Renal pelvis (tissue), 4 donors: ENCODE data around the gene EIF2S2. TPM values are rescaled to one million over a fixed set of nuclear protein-coding genes. Genes with fewer than 3 reads are reported as not detected.

Experiments used
- DNase-seq: peaks from one replicate; pipeline ENCODE4 v3.0.0-alpha.2; 2013
- polyA plus RNA-seq, 3 donors: library from polyadenylated mRNA; unstranded; fragments of 120-200 nt; gene quantifications; one replicate each; pipeline ENCODE4 v1.2.1, GENCODE V29; 2013; ENCODE audit not compliant: insufficient read length in 3 of 3

Gene EIF2S2
- polyA plus RNA-seq, 3 donors: 43.3 to 48.3 (median 47.2) TPM

GRCh38 chr20:34093895-34094294, 18.1 kb downstream of the EIF2S2 start:
- DNase-seq: no peak

- DNase-seq: no peak
Measured at GRCh38 chr20:34091637-34092200, 20.3 kb downstream of the EIF2S2 start.

- no peak for DNase-seq
Measured at GRCh38 chr20:34090645-34091044, 21.4 kb downstream of the EIF2S2 start.

GRCh38 chr20:34089655-34090345, 22.2 kb downstream of the EIF2S2 start:
- DNase-seq: no peak

GRCh38 chr20:34089175-34089479, 22.9 kb downstream of the EIF2S2 start:
- no peak for DNase-seq

- DNase-seq: no peak
Measured at GRCh38 chr20:34088305-34089174, 23.5 kb downstream of the EIF2S2 start.

GRCh38 chr20:34085544-34086040, 26.5 kb downstream of the EIF2S2 start:
- DNase-seq: no peak

- DNase-seq: no peak
Measured at GRCh38 chr20:34084227-34084923, 27.7 kb downstream of the EIF2S2 start.

GRCh38 chr20:34083781-34084180, 28.3 kb downstream of the EIF2S2 start:
- no peak for DNase-seq

GRCh38 chr20:34083137-34083536, 28.9 kb downstream of the EIF2S2 start:
- DNase-seq: no peak

- no peak for DNase-seq
Measured at GRCh38 chr20:34082232-34082887, 29.7 kb downstream of the EIF2S2 start.

- DNase-seq: no peak
Measured at GRCh38 chr20:34079818-34080217, 32.2 kb downstream of the EIF2S2 start.

- DNase-seq: no peak
Measured at GRCh38 chr20:34078540-34078939, 33.5 kb downstream of the EIF2S2 start.

GRCh38 chr20:34076952-34077351, 35.1 kb downstream of the EIF2S2 start:
- DNase-seq: no peak

- no peak for DNase-seq
Measured at GRCh38 chr20:34075647-34076046, 36.4 kb downstream of the EIF2S2 start.

- no peak for DNase-seq
Measured at GRCh38 chr20:34074101-34074760, 37.8 kb downstream of the EIF2S2 start.

GRCh38 chr20:34072778-34073177, 39.3 kb downstream of the EIF2S2 start:
- DNase-seq: no peak

- DNase-seq: no peak
Measured at GRCh38 chr20:34072076-34072475, 40.0 kb downstream of the EIF2S2 start.

GRCh38 chr20:34070859-34071258, 41.2 kb downstream of the EIF2S2 start:
- DNase-seq: no peak

GRCh38 chr20:34070079-34070439, 42.0 kb downstream of the EIF2S2 start:
- no peak for DNase-seq
